Activated CD8-positive, alpha-beta memory T cell treated with anti-CD3 and anti-CD28 coated beads for 36 hours (primary cell): ENCODE data around the gene DAP. TPM values are rescaled to one million over a fixed set of nuclear protein-coding genes. Genes with fewer than 3 reads are reported as not detected.
"Not testable (repeated sequence)": the region's sequence is repeated elsewhere in the genome, so short reads cannot be mapped to it uniquely, and the experiment has no call there.

Experiments
- CTCF ChIA-PET: fragments of 350-600 bp; sonication (Branson Sonifier 250); formaldehyde crosslinking; loops from one replicate; lab custom pipeline; 2021; ENCODE audit warnings: antibody characterized with exemption; lab: Charles Lee
- POLR2A ChIA-PET: fragments of 350-600 bp; sonication (Branson Sonifier 250); formaldehyde crosslinking; loops from one replicate; lab custom pipeline; 2021; ENCODE audit warnings: antibody characterized with exemption; lab: Charles Lee
- total RNA-seq, 2 experiments: library from RNA; stranded (reverse); gene quantifications; one replicate each; pipeline ENCODE4 v1.2.3, GENCODE V29; 2021

The DAP gene
- total RNA-seq, 2 experiments from 2014 or later: 55.8 to 58.7 TPM

DNA sequence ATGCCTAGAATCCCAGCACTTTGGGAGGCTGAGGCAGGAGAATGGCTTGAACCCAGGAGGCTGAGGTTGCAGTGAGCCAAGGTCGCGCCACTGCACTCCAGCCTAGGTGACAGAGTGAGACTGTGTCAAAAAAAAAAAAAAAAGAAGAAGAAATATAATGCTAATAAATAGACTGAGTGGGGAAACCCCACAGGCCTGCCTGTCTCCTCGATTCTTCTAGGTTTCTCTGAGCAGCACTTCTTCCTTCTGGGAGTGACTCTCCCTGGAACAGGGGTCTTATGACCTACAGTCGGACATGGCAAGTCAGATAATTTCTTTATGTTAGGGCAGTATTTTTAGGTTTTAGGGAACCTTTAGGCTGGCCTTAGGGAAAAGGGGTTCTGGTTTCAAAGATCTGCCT is 130.3 kb downstream of the DAP start:
- POLR2A ChIA-PET, CTCF ChIA-PET: not testable (repeated sequence)

DNA sequence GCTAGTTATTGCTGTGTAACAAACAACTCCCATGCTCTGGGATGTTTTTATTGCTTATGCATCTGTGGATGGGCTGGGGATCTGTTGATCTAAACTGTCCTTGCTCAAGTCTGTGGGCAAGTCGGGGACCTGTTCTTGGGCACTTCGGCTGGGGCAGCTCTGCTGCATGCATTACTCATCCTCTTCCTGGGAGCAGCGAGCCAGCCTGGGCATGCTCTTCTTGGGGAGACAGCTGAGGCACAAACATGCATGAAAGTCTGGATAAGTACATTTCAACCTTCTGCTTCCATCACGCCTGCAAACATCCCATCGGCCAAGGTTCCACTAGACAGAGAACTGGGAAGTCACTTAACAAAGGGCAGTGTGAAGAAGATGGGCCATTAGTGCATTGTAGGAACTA is 130.9 kb downstream of the DAP start:
- POLR2A ChIA-PET: no interaction called here
- CTCF ChIA-PET: no interaction called here

DNA sequence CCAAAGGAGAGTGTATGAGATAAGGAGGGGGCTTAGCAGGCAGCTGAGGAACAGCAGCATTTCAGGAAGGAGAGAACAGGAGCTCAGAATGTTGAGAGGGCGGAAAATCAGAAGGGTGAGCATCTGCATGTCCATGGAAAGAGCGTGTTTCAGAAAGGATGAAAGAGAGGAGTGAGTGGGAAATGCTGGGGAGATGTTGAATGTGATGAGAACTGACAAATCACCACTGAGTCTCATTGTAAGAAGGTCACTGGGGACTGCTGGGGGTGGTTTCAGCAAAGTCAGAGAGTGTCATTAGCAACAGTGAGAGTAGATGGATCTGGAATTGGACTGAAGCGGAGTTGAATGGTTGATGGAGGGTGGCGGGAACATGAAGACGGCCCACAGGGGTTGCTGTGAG is 131.4 kb downstream of the DAP start:
- ChIA-PET CTCF (interaction anchor here (2.8 kb wide), 1 partner anchor 346 kb away, joined by 13 read pairs; no protein-coding TSS in a partner anchor), POLR2A (no interaction called here)

Other genes with a start within 250 kb of the DAP start
- 10 to 100 TPM; 22.9 to 23.2 TPM for gene ANKRD33B, start 197.2 kb downstream of the DAP start, total RNA-seq